ENCODE measurements around the gene SNAP25. TPM values are rescaled to one million over a fixed set of nuclear protein-coding genes. Genes with fewer than 3 reads are reported as not detected.
A peak's percentile ranks its signal among the peaks of the same experiment; 100 is the strongest.

The SNAP25 gene
- not detected in 2 replicates for total RNA-seq (2014; rRNA removed; shearing (Covaris generic))

DNA sequence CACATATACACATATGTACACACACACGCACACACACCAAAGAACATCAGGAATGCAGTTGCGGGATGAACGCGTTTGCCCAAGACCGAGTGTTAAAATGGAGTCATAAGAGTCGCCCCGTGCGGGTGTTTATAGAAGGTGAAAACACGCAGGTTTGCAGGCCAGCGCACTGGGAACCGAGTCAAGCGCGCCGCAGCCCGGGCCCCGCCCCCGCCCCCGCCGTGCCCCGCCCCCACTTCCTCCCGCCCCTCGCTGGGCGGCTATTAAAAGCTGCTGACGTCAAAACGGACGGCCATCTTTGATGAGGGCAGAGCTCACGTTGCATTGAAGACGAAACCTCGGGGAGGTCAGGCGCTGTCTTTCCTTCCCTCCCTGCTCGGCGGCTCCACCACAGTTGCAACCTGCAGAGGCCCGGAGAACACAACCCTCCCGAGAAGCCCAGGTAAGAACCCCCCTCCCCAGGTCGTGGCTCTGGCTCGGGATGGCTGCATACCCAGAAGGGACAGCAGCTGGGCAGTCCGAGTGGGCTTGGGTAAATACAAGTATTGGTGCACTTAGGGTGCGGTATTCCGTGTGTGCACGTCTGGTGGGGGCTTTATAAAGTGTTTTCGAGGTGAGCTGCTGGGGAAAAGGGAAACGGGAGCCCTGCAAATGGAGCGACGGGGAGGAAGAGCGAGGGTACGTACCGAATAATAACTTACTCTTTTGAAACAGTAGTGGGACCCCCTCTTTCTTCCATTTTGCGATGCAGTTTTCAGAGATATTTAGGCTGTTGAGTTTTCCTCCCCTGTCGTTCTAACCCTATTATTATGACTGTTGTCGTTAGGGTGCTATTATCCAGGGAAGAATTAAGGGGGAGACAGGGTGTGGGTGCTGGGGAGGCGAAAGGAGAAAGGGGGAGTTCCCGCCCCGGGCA, at the start of gene SNAP25:
SNAP25 (plus strand) TSS at position 295 of the 916 bp plus-strand sequence. CDS start 56,662 bp downstream, outside the sequence.
- DNase-seq = no peak
- no peak within 1 kb of the TSS for H3K27ac ChIP-seq
- no peaks in the 10 kb centered on the region for H3K36me3 ChIP-seq
- peaks cover 9% of the 10 kb centered on the region for H3K27me3 ChIP-seq
- no peak within 1 kb of the TSS for H3K4me3 ChIP-seq
- H3K9me3 ChIP-seq (replicated peaks) = no peaks in the 10 kb centered on the region
- H3K4me1 ChIP-seq = no peaks in the 10 kb centered on the region

DNA sequence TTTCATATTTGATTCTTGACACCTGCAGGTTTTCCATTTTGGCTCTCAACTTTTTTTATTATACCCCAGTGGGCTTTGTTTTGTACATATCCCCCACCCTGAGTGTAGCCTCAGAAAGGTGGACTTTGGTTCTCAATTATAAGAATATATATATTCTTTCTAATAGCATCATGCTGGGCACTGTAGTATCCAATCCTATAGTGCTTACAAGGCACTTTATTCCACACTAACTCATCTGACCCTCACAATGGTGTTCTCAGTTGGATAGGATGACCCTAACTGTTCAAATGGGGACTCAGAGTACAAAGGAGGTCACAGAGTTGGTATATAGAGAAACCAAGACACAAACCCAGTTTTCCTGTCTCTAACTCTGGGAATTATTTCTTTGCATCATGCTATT, 48.9 kb upstream of the SNAP25 start:
- H3K4me3 ChIP-seq = no peak overlapping the region
- H3K9me3 ChIP-seq (replicated peaks) = no peaks in the 10 kb centered on the region; the same call in 1 of the 2 replicates
- H3K27ac ChIP-seq = no peak overlapping the region
- no peak for DNase-seq
- H3K27me3 ChIP-seq = peaks cover 4% of the 10 kb centered on the region; the same call in 1 of the 2 replicates
- no peaks in the 10 kb centered on the region for H3K4me1 ChIP-seq
- H3K36me3 ChIP-seq = no peaks in the 10 kb centered on the region

- Histone ChIP-seq H3K27me3 (peaks cover 4% of the 10 kb centered on the region; the same call in 1 of the 2 replicates), H3K36me3 (no peaks in the 10 kb centered on the region), H3K27ac (no peak overlapping the region), H3K4me1 (no peaks in the 10 kb centered on the region), H3K4me3 (no peak overlapping the region), H3K9me3 (replicated peaks) (no peaks in the 10 kb centered on the region)
- DNase-seq = no peak
These were observed 48.4 kb upstream of the SNAP25 start for GRCh38 chr20:10170261-10170660.

DNA sequence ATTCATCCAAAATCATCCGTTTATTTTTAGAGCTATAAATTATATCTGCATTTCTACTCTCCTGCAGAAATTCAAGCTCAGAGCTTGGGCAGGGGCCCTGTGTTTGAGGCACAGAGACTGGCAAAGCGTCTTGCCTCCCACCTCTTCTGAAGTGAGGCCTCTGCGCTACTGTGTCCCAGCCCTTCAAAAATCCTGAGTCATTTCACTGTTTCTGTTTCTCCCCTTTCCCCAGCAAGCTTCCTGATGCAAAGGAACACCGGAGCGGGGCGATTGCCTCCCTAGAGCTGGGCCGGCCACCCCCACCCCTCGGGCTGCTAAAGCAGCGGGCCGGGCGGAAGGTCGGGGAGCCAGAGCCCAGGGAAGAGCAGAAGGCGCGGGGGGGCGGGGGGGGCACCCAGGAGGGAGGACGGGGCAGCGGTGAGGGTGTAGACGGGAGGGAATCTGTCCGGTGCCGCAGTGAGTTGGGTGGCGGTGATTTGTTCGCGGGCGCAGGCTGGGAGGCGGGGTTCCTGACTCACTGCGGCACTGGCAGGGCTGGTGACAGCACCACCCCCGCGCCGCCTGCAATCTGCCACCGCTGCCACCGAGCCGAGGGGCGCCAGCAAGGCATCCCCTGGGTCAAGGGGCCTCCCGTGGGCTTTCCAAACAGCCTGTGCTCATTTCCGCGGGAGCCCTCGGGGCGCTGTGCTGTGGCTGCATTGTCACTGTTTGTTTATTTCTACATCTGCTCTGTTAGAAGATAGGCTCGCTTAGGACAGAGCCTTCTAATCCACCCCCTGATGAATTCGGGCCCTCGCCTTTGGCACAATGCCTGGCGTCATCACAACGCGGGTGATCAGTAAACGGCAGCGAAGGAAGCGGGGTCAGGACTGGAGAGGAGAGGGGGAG, 46.5 kb upstream of the SNAP25 start:
- Histone ChIP-seq H3K27ac (no peak overlapping the region), H3K36me3 (no peaks in the 10 kb centered on the region), H3K4me1 (no peaks in the 10 kb centered on the region), H3K27me3 (peaks cover 4% of the 10 kb centered on the region; the same call in 1 of the 2 replicates), H3K4me3 (peak overlapping the region; percentile 31), H3K9me3 (replicated peaks) (no peaks in the 10 kb centered on the region)
- peak; percentile 41 to 53 for DNase-seq

GRCh38 chr20:10172998-10173655, 45.5 kb upstream of the SNAP25 start:
- Histone ChIP-seq H3K4me3 (no peak overlapping the region), H3K27ac (no peak overlapping the region), H3K4me1 (no peaks in the 10 kb centered on the region), H3K36me3 (no peaks in the 10 kb centered on the region), H3K27me3 (peaks cover 4% of the 10 kb centered on the region; the same call in 1 of the 2 replicates), H3K9me3 (replicated peaks) (no peaks in the 10 kb centered on the region)
- no peak for DNase-seq

GRCh38 chr20:10174400-10174799, 44.2 kb upstream of the SNAP25 start:
- DNase-seq = no peak
- no peaks in the 10 kb centered on the region for H3K36me3 ChIP-seq
- no peak overlapping the region for H3K4me3 ChIP-seq
- H3K9me3 ChIP-seq (replicated peaks) = no peaks in the 10 kb centered on the region
- peaks cover 4% of the 10 kb centered on the region; the same call in 1 of the 2 replicates for H3K27me3 ChIP-seq
- no peaks in the 10 kb centered on the region for H3K4me1 ChIP-seq
- no peak overlapping the region for H3K27ac ChIP-seq

GRCh38 chr20:10177326-10177725, 41.3 kb upstream of the SNAP25 start:
- Histone ChIP-seq H3K9me3 (replicated peaks) (no peaks in the 10 kb centered on the region), H3K4me3 (no peak overlapping the region), H3K4me1 (no peaks in the 10 kb centered on the region), H3K27ac (no peak overlapping the region), H3K27me3 (no peaks in the 10 kb centered on the region; the same call in 1 of the 2 replicates), H3K36me3 (no peaks in the 10 kb centered on the region)
- DNase-seq = no peak

DNA sequence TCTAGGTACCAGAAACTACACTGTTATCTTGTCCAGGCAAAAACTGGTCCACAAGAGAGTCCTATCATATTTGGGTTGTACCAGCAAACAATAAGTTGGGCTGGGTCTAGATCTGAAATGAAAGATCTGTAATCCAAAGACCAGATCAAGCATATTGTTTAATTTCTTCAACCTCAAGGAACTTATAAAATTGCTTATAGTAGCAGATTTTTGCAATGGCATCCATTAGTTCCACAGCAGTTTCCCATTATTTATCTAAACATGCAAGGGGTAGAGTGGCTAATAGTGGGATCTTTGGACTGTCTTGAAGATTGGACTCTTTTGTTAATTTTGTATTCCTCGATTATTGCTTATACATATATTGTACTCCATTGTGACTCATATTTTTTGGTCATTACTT, 40.5 kb upstream of the SNAP25 start:
- Histone ChIP-seq H3K4me3 (no peak overlapping the region), H3K36me3 (no peaks in the 10 kb centered on the region), H3K9me3 (replicated peaks) (no peaks in the 10 kb centered on the region), H3K27ac (no peak overlapping the region), H3K4me1 (no peaks in the 10 kb centered on the region), H3K27me3 (no peaks in the 10 kb centered on the region; the same call in 1 of the 2 replicates)
- DNase-seq = no peak

DNA sequence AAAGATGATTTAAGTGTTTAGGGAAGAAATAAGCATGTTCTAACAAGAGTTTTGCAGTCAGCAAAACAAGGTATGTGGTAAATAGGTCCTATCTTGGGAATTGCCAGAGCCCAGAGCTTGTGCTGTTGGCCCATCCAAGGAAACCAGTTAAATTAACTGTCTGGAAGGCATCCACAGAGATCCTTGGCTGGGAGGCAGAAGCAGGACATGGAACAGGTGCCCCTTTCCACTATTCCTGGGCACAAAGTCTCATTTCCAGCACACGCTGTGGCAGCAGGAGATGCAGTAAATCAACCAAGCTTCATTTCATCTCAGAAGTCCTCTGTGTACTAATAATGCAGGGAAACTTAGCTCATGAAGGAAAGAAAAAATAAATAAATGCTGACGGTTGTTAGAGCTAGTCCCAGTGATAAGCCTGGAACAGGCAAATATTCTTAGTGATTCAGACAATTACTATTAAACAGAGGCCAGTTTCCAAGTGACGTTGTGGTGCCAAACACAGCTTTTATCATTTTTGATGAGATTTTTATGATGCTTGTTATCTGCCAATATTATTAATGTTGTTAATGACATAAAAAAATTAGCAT, 39.8 kb upstream of the SNAP25 start:
- no peaks in the 10 kb centered on the region for H3K27me3 ChIP-seq
- H3K36me3 ChIP-seq = no peaks in the 10 kb centered on the region
- no peaks in the 10 kb centered on the region for H3K9me3 ChIP-seq (replicated peaks)
- H3K27ac ChIP-seq = no peak overlapping the region
- DNase-seq = no peak
- no peak overlapping the region for H3K4me3 ChIP-seq
- H3K4me1 ChIP-seq = no peaks in the 10 kb centered on the region

GRCh38 chr20:10179574-10180298, 38.9 kb upstream of the SNAP25 start:
- Histone ChIP-seq H3K4me1 (no peaks in the 10 kb centered on the region), H3K4me3 (no peak overlapping the region), H3K36me3 (no peaks in the 10 kb centered on the region), H3K27me3 (no peaks in the 10 kb centered on the region), H3K9me3 (replicated peaks) (no peaks in the 10 kb centered on the region), H3K27ac (no peak overlapping the region)
- peak in 1 of 2 experiments; percentile 11 for DNase-seq

DNA sequence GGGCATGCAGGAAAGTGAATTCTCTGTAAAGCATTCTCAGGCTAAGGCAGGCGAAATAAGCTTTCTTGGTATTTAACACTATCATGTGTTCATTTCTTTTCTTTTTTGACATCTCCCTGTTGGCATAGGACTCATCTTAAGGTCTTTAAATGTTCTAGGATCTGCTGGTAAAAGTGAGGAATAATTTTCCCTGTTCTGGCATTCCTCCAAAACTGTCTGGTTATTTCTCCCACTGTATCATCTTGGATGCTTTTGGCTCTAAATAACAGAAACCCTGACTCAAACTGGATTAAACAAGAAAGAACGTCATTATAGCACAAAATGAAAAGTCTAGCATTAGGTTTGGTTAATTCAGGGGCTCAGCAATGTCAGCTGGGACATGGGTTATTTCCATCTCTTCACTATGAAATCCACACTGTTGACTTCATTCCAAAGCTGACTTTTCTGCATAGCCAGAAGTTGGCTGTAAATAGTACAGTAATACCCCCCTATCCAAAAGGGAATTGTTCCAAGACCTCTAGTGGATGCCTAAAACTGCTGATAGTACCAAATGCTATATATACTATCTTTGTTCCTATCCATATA, 37.9 kb upstream of the SNAP25 start:
- no peaks in the 10 kb centered on the region for H3K4me1 ChIP-seq
- H3K9me3 ChIP-seq (replicated peaks) = no peaks in the 10 kb centered on the region
- no peak overlapping the region for H3K27ac ChIP-seq
- H3K4me3 ChIP-seq = no peak overlapping the region
- no peaks in the 10 kb centered on the region for H3K36me3 ChIP-seq
- no peak for DNase-seq
- H3K27me3 ChIP-seq = no peaks in the 10 kb centered on the region

DNA sequence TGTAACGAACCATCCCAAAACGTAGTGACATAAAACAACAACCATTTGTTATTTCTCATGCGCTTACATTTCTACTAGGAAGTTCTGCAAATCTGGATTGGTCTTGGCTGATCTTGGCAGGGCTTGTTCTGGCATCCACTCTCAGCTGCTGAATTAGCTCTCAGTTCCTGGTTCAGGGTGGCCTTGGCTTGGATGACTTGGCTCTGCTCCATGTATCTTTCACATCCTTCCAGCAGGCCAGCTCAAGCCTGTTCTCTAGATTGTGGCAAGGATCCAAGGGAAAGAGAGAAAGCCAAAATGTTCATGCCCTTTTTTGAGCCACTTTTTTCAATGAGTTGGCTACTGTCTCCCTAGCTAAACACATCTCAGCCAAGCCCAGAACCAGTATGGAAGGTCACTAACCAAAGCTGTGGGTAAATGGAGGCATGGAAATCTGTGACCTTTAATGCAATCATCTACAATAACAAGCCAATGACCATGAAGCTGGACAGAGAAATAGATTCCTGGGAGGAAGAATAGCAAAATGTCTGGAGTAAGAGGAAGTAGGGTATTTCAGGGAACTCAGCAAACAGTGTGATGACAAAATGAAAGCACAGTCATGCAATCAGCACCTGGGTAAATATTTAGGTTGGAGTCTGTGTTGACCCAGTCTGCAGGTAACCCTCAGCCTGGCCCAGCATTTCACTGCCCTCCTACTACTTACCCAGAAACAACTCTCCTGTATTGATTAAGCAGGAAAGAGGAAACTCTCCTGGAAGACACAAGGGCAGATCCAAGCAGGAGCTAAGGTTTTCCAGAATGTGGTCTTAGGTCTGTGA, 32.7 kb upstream of the SNAP25 start:
- H3K4me3 ChIP-seq = no peak overlapping the region
- H3K27me3 ChIP-seq = 0 out of 2 replicates have a peak, but pooled peaks cover 2% of the 10 kb centered on the region
- H3K9me3 ChIP-seq (replicated peaks) = no peaks in the 10 kb centered on the region
- no peaks in the 10 kb centered on the region for H3K4me1 ChIP-seq
- H3K36me3 ChIP-seq = no peaks in the 10 kb centered on the region
- no peak for DNase-seq
- H3K27ac ChIP-seq = no peak overlapping the region

DNA sequence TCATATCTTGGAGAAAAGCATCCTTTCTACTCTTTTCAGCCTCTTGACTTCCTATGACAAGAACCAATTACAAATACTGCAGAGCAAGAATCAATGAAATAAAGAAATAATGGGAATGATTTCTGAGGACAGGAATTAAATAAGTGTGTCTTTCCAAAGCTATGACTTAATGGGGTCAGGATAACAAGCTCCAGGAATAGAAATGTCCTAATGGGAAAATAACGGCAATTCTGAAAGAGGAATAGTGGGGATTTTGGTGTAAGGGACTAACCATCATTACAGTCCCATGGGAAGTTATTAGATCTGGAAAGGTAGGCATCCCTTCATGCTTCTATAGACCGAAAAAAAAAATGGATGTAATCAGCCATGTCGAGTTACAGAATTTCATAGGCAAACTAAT, 28.2 kb upstream of the SNAP25 start:
- Histone ChIP-seq H3K4me1 (no peaks in the 10 kb centered on the region), H3K27ac (no peak overlapping the region)
- DNase-seq = no peak

More for the DNA sequence above, 28.2 kb upstream of the SNAP25 start:
- Histone ChIP-seq H3K36me3 (no peaks in the 10 kb centered on the region), H3K27me3 (0 out of 2 replicates have a peak, but pooled peaks cover 2% of the 10 kb centered on the region), H3K4me3 (no peak overlapping the region), H3K9me3 (replicated peaks) (no peaks in the 10 kb centered on the region)

Measured in SJCRH30 (cell line).